ENCODE data around the gene NT5DC1.

Gene NT5DC1

GRCh38 chr6:116263353-116263752 is 162.7 kb downstream of the NT5DC1 start:
- Mint-ChIP-seq H3K4me1 (peaks cover 22% of the 10 kb centered on the region), H3K36me3 (peaks cover 44% of the 10 kb centered on the region), H3K27me3 (no peaks in the 10 kb centered on the region), H3K27ac (no peak overlapping the region), H3K4me3 (no peak overlapping the region), H3K9me3 (peaks cover 1% of the 10 kb centered on the region)
- DNase-seq (ENCODE audit: low spot score in 2 of 2) (no peak), ATAC-seq (ENCODE audit: low read depth) (no peak)

- ATAC-seq (ENCODE audit: low read depth) (no peak), DNase-seq (ENCODE audit: low spot score in 2 of 2) (no peak)
- no peaks in the 10 kb centered on the region for H3K27me3 Mint-ChIP-seq
- peaks cover 27% of the 10 kb centered on the region for H3K4me1 Mint-ChIP-seq
- H3K4me3 Mint-ChIP-seq, result no peak overlapping the region
- H3K9me3 Mint-ChIP-seq, result peaks cover 1% of the 10 kb centered on the region
- no peak overlapping the region for H3K27ac Mint-ChIP-seq
- peaks cover 40% of the 10 kb centered on the region for H3K36me3 Mint-ChIP-seq
Measured at GRCh38 chr6:116265041-116265829, 164.6 kb downstream of the NT5DC1 start.

GRCh38 chr6:116266803-116267202 is 166.2 kb downstream of the NT5DC1 start:
- Mint-ChIP-seq H3K4me1 (peaks cover 15% of the 10 kb centered on the region), H3K27ac (no peak overlapping the region), H3K4me3 (no peak overlapping the region), H3K27me3 (no peaks in the 10 kb centered on the region), H3K9me3 (peaks cover 1% of the 10 kb centered on the region), H3K36me3 (peaks cover 27% of the 10 kb centered on the region)
- no peak for ATAC-seq (ENCODE audit: low read depth)
- DNase-seq (ENCODE audit: low spot score in 2 of 2), result no peak

- DNase-seq (ENCODE audit: low spot score in 2 of 2), result no peak
- Mint-ChIP-seq H3K36me3 (peaks cover 16% of the 10 kb centered on the region), H3K4me3 (no peak overlapping the region), H3K4me1 (peaks cover 12% of the 10 kb centered on the region), H3K27me3 (no peaks in the 10 kb centered on the region), H3K27ac (peak overlapping the region; percentile 50), H3K9me3 (no peaks in the 10 kb centered on the region)
- no peak for ATAC-seq (ENCODE audit: low read depth)
Measured at GRCh38 chr6:116267836-116268588, 167.4 kb downstream of the NT5DC1 start.

GRCh38 chr6:116268589-116269293 is 168.1 kb downstream of the NT5DC1 start:
- DNase-seq (ENCODE audit: low spot score in 2 of 2) (peak in 1 of 2 donors; percentile 35), ATAC-seq (ENCODE audit: low read depth) (peak; percentile 83)
- Mint-ChIP-seq H3K4me3 (no peak overlapping the region), H3K27me3 (no peaks in the 10 kb centered on the region), H3K9me3 (no peaks in the 10 kb centered on the region), H3K27ac (peak overlapping the region; percentile 50), H3K4me1 (peaks cover 15% of the 10 kb centered on the region), H3K36me3 (peaks cover 14% of the 10 kb centered on the region)

GRCh38 chr6:116271149-116271708 is 170.6 kb downstream of the NT5DC1 start:
- DNase-seq (ENCODE audit: low spot score in 2 of 2) (no peak), ATAC-seq (ENCODE audit: low read depth) (no peak)
- Mint-ChIP-seq H3K4me3 (no peak overlapping the region), H3K9me3 (no peaks in the 10 kb centered on the region), H3K36me3 (peaks cover 10% of the 10 kb centered on the region), H3K27me3 (no peaks in the 10 kb centered on the region), H3K4me1 (peaks cover 26% of the 10 kb centered on the region), H3K27ac (peak overlapping the region; percentile 30)

GRCh38 chr6:116277124-116277523 is 176.5 kb downstream of the NT5DC1 start:
- ATAC-seq (ENCODE audit: low read depth) (no peak), DNase-seq (ENCODE audit: low spot score in 2 of 2) (no peak)
- Mint-ChIP-seq H3K9me3 (no peaks in the 10 kb centered on the region), H3K4me1 (peaks cover 41% of the 10 kb centered on the region), H3K27ac (peak overlapping the region; percentile 73), H3K4me3 (peak overlapping the region; percentile 97), H3K36me3 (peaks cover 23% of the 10 kb centered on the region), H3K27me3 (no peaks in the 10 kb centered on the region)

- no peak for DNase-seq (ENCODE audit: low spot score in 2 of 2)
- peaks cover 21% of the 10 kb centered on the region for H3K36me3 Mint-ChIP-seq
- no peaks in the 10 kb centered on the region for H3K9me3 Mint-ChIP-seq
- ATAC-seq (ENCODE audit: low read depth), result no peak
- H3K4me3 Mint-ChIP-seq, result peak overlapping the region; percentile 97
- no peaks in the 10 kb centered on the region for H3K27me3 Mint-ChIP-seq
- peaks cover 43% of the 10 kb centered on the region for H3K4me1 Mint-ChIP-seq
- peak overlapping the region; percentile 98 for H3K27ac Mint-ChIP-seq
Measured at GRCh38 chr6:116278481-116278829, 177.8 kb downstream of the NT5DC1 start.

- Mint-ChIP-seq H3K9me3 (no peaks in the 10 kb centered on the region), H3K27me3 (no peaks in the 10 kb centered on the region), H3K4me1 (peaks cover 43% of the 10 kb centered on the region), H3K4me3 (peak overlapping the region; percentile 97), H3K36me3 (peaks cover 21% of the 10 kb centered on the region), H3K27ac (peak overlapping the region; percentile 98)
- ATAC-seq (ENCODE audit: low read depth), result no peak
- DNase-seq (ENCODE audit: low spot score in 2 of 2), result peak in 1 of 2 donors; percentile 16
Measured at GRCh38 chr6:116278854-116279231, 178.2 kb downstream of the NT5DC1 start.

GRCh38 chr6:116279232-116280160 is 178.8 kb downstream of the NT5DC1 start, which contains the start of gene TSPYL1:
TSPYL1 (minus strand) TSS chr6:116279930; CDS start chr6:116279830, 100 bp downstream.
- peaks cover 43% of the 10 kb centered on the region for H3K4me1 Mint-ChIP-seq
- ATAC-seq (ENCODE audit: low read depth) (peak; percentile 86), DNase-seq (ENCODE audit: low spot score in 2 of 2) (peak; percentile 90 to 92)
- H3K9me3 Mint-ChIP-seq, result no peaks in the 10 kb centered on the region
- H3K27ac Mint-ChIP-seq, result peak within 1 kb of the TSS; percentile 98
- H3K4me3 Mint-ChIP-seq, result peak within 1 kb of the TSS; percentile 97
- no peaks in the 10 kb centered on the region for H3K27me3 Mint-ChIP-seq
- peaks cover 21% of the 10 kb centered on the region for H3K36me3 Mint-ChIP-seq

- Mint-ChIP-seq H3K36me3 (peaks cover 17% of the 10 kb centered on the region), H3K27me3 (no peaks in the 10 kb centered on the region), H3K4me3 (peak overlapping the region; percentile 97), H3K27ac (peak overlapping the region; percentile 98), H3K4me1 (peaks cover 38% of the 10 kb centered on the region), H3K9me3 (no peaks in the 10 kb centered on the region)
- ATAC-seq (ENCODE audit: low read depth) (no peak), DNase-seq (ENCODE audit: low spot score in 2 of 2) (no peak)
Measured at GRCh38 chr6:116280161-116280932, 179.7 kb downstream of the NT5DC1 start.

- peaks cover 35% of the 10 kb centered on the region for H3K4me1 Mint-ChIP-seq
- H3K9me3 Mint-ChIP-seq, result no peaks in the 10 kb centered on the region
- ATAC-seq (ENCODE audit: low read depth) (no peak), DNase-seq (ENCODE audit: low spot score in 2 of 2) (no peak)
- H3K27ac Mint-ChIP-seq, result peak overlapping the region; percentile 98
- H3K4me3 Mint-ChIP-seq, result peak overlapping the region; percentile 97
- no peaks in the 10 kb centered on the region for H3K27me3 Mint-ChIP-seq
- H3K36me3 Mint-ChIP-seq, result peaks cover 15% of the 10 kb centered on the region
Measured at GRCh38 chr6:116280933-116281316, 180.3 kb downstream of the NT5DC1 start.
